ENCODE measurements around the gene ALKAL2.
A peak's percentile ranks its signal among the peaks of the same experiment; 100 is the strongest.

Gene ALKAL2

GRCh38 chr2:289362-290089 is 1.6 kb upstream of the ALKAL2 start:
- DNase-seq = peak; percentile 37

DNA sequence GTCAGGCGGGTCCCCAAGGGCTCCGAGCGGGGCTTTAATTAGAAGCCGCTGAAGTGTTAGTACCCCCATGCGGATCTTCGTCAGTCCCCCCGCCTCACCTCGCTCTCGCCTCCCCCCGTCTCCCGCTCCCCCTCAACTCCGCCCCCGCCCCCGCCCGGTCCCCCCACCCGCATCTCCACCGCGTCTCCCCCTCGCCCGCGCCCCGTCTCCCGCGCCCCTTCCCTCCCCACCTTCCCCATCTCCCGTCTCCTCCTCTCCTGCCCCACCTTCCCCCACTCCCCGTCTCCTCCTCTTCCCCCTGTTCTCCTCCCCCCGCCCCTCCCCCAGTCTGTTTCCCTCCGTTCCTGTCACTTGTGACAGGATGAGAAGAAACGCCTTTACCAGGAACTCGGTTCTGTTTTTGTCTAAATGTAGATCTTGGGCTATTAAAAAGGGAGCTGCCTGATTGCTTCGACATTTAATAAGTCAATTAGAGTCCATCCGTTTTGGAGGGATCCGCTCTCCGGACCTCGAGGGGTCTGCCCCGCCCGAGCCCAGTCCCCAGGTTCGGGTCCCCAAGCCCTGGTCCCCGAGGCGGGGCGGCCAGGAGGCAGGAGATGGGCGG is 969 bp upstream of the ALKAL2 start:
- peak; percentile 24 for DNase-seq

GRCh38 chr2:287471-287885 is 413 bp downstream of the ALKAL2 start:
- peak; percentile 67 for DNase-seq

GRCh38 chr2:286774-287392 is 1.0 kb downstream of the ALKAL2 start:
- DNase-seq = no peak

GRCh38 chr2:286035-286434 is 1.9 kb downstream of the ALKAL2 start:
- DNase-seq = no peak

DNA sequence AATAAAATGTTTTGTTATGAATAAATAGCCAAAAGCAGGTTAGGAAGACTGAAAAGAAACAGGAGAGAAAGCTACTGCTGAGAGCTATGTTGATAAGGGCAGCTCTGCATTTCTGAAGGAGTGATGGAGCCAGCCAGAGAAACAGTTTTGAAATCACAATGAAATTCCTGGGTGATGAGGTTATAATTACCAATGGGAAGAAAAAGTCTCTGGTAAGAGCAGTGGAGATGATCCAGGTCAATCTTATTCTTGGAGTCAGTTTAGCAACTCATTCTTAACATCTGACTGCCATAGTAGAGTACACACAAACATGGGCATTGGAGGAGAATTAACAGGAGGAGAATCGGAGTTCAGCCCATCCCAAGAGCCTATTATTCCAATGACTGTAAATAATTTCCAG is 2.4 kb downstream of the ALKAL2 start:
- DNase-seq = no peak

DNA sequence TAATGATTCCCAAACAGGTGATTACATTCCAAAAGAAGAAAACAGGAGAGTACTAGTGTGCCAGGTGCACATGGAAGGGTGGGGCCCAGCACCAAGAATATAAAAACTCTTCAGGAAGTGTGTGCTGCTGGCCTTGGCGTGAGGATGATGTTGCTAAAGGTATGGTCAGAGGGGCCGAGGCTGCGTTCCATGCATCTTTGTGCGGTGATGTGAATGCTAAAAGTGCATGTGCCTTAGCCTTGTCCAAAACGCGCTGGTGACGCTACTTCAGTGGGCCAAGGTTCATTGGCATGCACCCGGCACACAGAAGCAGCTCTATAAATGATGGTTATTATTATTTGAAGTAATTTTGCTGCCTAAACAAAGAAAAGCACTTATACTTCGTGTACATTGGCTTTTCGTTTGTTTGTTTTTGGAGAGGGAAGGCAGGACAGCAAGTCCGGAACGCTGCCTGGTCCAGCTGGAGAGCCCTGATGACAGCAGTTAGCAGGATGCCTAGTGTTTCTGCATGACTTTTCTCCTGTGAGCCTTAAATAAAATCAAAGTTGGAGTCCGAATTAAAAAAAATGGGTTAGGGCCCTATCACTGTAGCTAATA is 2.9 kb downstream of the ALKAL2 start:
- no peak for DNase-seq

DNA sequence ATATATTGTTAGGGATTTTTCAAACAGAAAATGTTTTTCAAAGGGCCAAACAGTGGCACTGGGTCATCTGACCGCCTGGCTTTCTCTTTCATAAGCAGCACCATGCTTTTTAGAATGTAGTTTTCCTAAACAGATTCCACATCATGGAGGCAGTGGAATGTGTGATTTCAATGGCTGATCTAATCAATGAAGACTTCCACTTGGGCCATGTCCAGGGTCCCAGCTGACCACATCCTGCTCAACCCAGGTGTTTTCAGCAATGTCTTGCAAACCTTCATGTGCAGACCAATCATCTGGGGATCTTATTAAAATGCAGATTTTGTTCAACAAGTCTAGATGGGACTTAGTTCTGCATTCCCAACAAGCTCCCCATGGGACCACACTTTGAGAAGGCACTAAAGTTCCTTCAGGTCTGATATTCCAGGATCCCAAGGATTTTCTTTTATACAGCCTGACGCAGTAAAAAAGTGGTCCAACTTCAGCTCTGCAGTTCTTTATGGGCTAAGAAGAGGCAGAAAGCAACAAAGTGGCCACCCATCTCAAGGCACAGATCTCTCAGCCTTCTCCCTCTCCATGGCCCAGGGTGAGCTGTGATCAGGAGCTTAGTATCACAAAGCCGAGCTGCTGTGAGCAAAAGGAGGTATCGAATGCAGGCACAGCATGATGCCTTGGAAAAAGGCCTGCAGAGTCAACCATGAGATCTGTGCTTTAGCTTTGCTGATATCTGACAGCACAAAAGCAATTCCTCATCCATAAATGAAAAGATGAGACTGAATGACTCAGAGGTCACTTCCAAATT is 3.7 kb downstream of the ALKAL2 start:
- DNase-seq = no peak

GRCh38 chr2:282371-283263 is 5.3 kb downstream of the ALKAL2 start:
- DNase-seq = no peak

DNA sequence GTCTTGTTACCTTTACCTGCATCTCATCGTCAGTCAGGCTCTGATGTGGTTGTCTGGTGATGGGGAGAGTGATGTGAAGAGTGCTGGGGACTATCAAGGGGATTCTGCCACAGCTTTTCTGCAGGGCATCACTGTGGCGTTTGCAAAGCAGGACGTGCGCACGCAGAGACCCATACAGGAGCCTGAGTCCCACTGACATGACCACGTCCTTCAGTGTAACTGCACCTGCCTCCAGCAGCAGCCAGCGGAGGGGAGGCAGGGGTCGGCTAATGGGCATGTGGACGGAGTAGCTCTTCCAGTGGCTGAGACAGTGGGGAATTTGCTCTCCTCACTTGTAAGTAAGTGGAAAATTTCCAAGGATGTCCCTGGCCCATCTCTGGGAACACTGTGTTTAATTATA is 6.5 kb downstream of the ALKAL2 start:
- DNase-seq = no peak

DNA sequence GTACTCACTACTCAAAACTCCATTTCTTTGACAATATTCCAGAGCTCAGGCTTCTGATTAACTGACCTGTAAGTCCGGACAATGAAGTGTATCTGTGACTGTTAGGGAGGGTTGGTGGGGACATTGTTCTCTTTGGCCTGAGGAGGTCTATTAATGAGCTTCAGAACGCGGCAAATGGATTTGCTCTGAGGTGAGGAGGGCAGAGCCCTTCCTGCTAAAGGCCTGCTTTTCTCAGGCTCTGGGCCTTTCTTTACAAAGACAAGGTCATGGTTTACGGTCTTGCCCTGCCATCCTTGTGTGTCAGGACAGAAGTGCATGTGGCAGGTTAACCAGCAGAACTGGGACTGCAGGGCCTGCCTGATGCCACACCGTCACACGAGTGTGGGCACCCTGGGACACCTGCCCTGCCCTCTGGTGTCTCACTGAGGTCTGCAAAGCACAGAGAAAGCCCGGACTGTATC is 7.2 kb downstream of the ALKAL2 start:
- DNase-seq = no peak

- DNase-seq = no peak
These were observed 7.8 kb downstream of the ALKAL2 start for GRCh38 chr2:279956-280649.

DNA sequence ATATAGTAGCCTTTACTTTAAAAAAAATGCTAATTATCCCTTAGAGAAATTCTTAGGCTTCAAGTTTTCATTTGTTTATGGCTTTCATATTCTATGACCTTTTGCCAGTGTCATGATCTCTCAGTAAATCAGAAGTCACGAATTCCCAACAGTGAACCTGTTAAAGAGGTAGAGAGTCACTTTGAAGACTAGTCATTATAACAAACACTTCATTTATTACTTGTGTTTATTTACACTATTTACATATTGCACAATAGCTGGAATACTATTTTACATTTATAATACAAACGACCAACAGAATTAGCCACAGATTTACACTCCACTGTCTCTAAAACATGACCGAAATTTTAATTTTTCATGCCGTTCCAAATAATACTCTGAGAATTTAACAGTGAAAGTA is 8.5 kb downstream of the ALKAL2 start:
- DNase-seq = no peak

DNA sequence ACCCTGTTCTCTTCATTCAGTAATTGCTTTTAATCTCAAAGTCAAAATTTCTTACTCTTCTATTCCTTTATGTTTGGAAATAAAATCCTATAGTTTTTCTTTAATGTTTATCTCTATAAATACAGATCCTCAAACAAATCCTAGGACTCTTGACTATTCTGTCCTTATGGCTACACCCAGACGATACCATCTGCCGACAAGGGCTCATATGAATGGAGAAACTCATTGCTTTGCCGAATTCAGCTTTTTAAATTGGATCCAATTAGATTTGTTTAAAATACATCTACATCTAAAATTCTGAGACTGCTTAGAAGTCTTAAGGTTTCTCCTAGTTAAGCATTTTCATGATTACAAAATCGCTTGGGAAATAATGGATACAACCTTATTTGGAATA is 9.0 kb downstream of the ALKAL2 start:
- no peak for DNase-seq

- no peak for DNase-seq
These were observed 9.5 kb downstream of the ALKAL2 start for GRCh38 chr2:278312-278926.

DNA sequence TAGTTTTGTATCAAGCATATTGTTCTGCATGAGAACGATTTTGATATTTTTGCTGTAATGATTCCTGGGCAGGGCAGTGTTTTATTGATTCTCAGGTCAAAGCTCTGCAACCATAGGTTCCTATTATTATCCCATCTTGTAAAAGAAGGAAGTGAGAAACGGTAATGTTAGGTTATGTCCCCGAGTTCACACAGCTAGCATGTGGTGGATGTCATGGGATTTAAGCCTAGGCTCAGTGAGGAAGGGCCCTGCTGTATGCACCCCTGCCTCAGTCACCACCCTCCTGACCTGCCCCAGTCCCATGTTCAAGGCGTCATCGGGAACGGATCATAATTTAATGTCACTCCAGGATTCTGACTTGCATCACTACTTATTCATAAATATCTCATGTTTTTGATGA is 12.4 kb downstream of the ALKAL2 start:
- no peak for DNase-seq

GRCh38 chr2:274503-274902 is 13.4 kb downstream of the ALKAL2 start:
- DNase-seq = no peak

DNA sequence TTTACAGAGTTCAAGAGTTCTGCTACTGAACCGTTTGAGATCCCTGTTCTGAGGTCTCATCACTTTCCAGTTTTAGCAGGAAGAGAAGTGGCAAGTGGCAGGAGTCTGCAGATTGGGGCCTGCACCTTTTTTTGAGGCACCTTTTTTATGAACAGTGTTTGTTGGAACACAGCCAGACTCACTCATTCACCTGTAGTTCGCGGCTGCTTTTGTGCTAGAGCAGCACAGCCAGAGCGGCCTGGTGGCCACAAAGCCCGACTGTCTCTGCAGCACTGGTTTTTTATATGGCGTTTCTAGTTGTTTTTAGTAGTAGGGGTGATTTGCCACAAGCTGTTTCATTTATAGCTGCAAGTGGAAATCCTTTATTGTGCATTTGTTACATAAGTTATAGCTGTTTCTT is 14.6 kb downstream of the ALKAL2 start:
- DNase-seq = no peak

- DNase-seq = no peak
These were observed 16.0 kb downstream of the ALKAL2 start for GRCh38 chr2:271917-272316.

DNA sequence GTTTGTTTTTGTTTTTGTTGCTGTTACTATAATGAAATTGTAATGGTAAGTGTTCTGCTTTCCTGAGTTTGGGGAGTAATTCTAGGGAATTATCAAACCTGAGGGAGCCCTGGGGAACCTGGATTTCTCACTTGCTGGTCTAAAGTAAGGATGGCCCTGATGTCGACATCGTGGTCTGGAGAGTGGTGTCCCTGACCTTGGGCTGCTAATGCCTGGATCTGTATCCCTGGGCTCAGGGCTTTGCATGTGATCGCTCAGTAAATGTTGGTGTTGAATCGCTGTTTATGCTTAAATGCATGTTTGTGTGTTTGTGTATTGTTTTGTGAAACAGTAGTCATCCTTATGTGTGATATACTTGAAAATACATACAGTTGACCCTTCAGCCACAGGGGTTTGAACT is 17.0 kb downstream of the ALKAL2 start:
- DNase-seq = no peak
